Activated CD4-positive, alpha-beta memory T cell treated with anti-CD3 and anti-CD28 coated beads, Interleukin-2, amount 10 ng/mL, durations not matched to agents 7 days and 5 days (primary cell): ENCODE data around the gene SGK2. TPM values are rescaled to one million over a fixed set of nuclear protein-coding genes. Genes with fewer than 3 reads are reported as not detected.
"Not testable (repeated sequence)": the region's sequence is repeated elsewhere in the genome, so short reads cannot be mapped to it uniquely, and the experiment has no call there.

Experiments
- CTCF ChIA-PET: fragments of 350-600 bp; sonication (Branson Sonifier 250); formaldehyde crosslinking; loops from one replicate; lab custom pipeline; 2021; ENCODE audit warnings: antibody characterized with exemption, inconsistent platforms; lab: Charles Lee
- POLR2A ChIA-PET: fragments of 350-600 bp; sonication (Branson Sonifier 250); formaldehyde crosslinking; loops from one replicate; lab custom pipeline; 2021; ENCODE audit warnings: antibody characterized with exemption; lab: Charles Lee
- DNase-seq: peaks from one replicate; pipeline ENCODE4 v3.0.0-alpha.2; 2020
- H3K27ac Mint-ChIP-seq: one replicate; pipeline ENCODE4 v1.8.0; 2021; ENCODE audit warnings: mild to moderate bottlenecking, mixed read lengths
- H3K27me3 Mint-ChIP-seq: one replicate; pipeline ENCODE4 v1.8.0; 2021; ENCODE audit warnings: mixed read lengths
- H3K36me3 Mint-ChIP-seq: one replicate; pipeline ENCODE4 v1.8.0; 2021; ENCODE audit warnings: low read depth, mixed read lengths
- H3K4me1 Mint-ChIP-seq: one replicate; pipeline ENCODE4 v1.8.0; 2021; ENCODE audit warnings: mixed read lengths
- H3K4me3 Mint-ChIP-seq: one replicate; pipeline ENCODE4 v1.8.0; 2021; ENCODE audit warnings: mild to moderate bottlenecking, mixed read lengths
- H3K9me3 Mint-ChIP-seq: one replicate; pipeline ENCODE4 v1.8.0; 2021; ENCODE audit warnings: mixed read lengths
- total RNA-seq, 2 experiments: library from RNA; stranded (reverse); gene quantifications; one replicate each; pipeline ENCODE4 v1.2.3, GENCODE V29; 2021

The SGK2 gene
- total RNA-seq, 2 experiments from 2014 or later: 0.53 TPM; not detected in 1

DNA sequence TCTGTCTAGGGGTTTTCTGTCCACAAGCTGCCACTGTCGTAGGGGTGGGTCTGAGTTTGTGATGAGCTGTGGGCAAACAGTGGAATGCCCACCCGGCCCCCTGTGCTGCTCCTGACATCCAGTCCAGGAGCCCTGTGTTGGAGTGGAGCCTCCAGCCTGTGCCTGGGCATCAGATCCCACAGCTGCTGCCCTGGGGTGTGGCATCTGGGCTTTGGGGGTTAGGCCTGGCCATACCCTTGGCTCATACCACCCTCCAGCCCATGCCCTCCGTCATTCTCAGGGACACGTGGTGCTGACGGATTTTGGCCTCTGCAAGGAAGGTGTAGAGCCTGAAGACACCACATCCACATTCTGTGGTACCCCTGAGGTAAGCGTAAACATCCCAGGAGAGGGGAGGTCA, 12.9 kb downstream of the SGK2 start:
- H3K9me3 Mint-ChIP-seq: no peaks in the 10 kb centered on the region

DNA sequence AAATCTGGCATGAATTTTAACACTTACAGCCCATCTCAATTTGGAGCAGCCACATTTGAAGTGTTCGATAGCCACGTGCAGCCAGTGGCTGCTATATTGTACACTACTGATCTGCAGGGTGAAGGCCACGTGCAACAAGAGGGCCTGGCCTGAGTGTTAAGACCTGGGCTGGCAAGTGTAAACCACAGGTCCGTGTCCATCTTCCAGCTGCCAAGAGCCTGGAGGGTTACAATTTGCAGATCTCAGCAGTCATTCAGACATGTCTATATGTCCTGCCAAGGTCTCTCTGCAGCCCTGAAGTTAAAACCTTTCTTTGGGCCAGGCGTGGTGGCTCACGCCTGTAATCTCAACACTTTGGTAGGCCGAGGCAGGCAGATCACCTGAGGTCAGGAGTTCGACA, 14.1 kb downstream of the SGK2 start:
- Mint-ChIP-seq H3K27me3 (no peaks in the 10 kb centered on the region), H3K9me3 (no peaks in the 10 kb centered on the region), H3K36me3 (no peaks in the 10 kb centered on the region), H3K4me3 (no peak overlapping the region), H3K27ac (no peak overlapping the region), H3K4me1 (no peaks in the 10 kb centered on the region)
- DNase-seq: no peak
- CTCF ChIA-PET: no interaction called here
- POLR2A ChIA-PET: no interaction called here

More for the DNA sequence above, 12.9 kb downstream of the SGK2 start:
- no peak for DNase-seq
- no peaks in the 10 kb centered on the region for H3K4me1 Mint-ChIP-seq
- no peak overlapping the region for H3K4me3 Mint-ChIP-seq
- no peaks in the 10 kb centered on the region for H3K36me3 Mint-ChIP-seq
- POLR2A ChIA-PET: no interaction called here
- no peak overlapping the region for H3K27ac Mint-ChIP-seq
- CTCF ChIA-PET: no interaction called here
- H3K27me3 Mint-ChIP-seq: no peaks in the 10 kb centered on the region

DNA sequence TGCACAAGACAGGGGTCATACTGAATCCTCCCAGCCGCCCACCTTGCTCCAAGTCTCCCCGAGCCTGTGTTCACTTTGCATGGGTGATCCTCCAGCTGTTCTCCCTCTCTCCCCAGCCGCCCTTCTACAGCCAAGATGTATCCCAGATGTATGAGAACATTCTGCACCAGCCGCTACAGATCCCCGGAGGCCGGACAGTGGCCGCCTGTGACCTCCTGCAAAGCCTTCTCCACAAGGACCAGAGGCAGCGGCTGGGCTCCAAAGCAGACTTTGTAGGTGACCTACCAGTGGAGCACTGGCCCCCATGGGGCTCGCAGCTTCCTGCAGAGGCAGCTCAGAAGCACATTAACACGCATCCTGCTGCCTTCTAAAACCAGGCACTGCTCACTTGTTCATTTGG, 17.3 kb downstream of the SGK2 start:
- Mint-ChIP-seq H3K4me1 (peaks cover 4% of the 10 kb centered on the region), H3K9me3 (no peaks in the 10 kb centered on the region)

DNA sequence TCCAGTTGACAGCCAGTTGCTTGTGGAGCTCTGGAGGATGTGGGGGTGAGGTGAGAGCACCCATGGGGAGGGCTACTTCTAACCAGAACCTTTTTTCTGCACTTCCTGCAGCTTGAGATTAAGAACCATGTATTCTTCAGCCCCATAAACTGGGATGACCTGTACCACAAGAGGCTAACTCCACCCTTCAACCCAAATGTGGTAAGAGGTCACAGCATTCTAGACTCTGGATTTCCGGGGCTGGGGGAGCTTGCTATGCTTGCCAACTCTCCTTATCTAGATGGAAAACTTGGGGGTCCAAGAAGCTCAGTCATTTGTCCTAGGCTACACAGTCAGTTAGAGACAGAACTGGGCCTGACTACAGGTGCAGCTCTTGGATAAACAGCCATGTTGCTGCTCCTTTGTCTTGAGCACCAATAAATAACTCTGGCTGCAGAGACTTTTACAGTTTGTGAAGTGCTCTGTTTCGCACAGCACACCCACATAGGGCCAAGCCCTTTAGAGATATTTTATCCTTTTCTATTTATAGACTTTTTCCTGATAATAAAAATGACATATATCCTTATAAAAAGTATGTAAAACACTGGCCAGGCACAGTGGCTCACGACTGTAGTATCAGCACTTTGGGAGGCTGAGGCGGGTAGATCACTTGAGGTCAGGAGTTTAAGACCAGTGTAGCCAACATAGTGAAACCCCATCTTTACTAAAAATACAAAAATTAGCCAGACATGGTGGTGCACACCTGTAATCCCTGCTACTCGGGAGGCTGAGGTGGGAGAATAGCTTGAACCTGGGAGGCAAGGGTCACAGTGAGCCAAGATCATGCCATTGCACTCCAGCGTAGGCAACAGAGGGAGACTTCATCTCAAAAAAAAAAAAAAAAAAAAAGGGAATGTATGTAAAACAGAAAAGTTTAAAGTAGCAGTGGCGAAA, 21.3 kb downstream of the SGK2 start:
- ChIA-PET POLR2A (interaction anchor here (0.8 kb wide), 1 partner anchor 123 kb away, joined by 3 read pairs; no protein-coding TSS in a partner anchor), CTCF (interaction anchor here (0.5 kb wide), 1 partner anchor 123 kb away, joined by 3 read pairs; no protein-coding TSS in a partner anchor)
- no peaks in the 10 kb centered on the region for H3K36me3 Mint-ChIP-seq

More for the DNA sequence above, 17.3 kb downstream of the SGK2 start:
- Mint-ChIP-seq H3K27ac (no peak overlapping the region), H3K4me3 (no peak overlapping the region), H3K27me3 (no peaks in the 10 kb centered on the region), H3K36me3 (no peaks in the 10 kb centered on the region)
- ChIA-PET CTCF (no interaction called here), POLR2A (interaction anchor here (1.2 kb wide), 1 partner anchor 14 kb away, joined by 3 read pairs; the partner anchor contains the start of gene IFT52)
- DNase-seq: no peak

DNA sequence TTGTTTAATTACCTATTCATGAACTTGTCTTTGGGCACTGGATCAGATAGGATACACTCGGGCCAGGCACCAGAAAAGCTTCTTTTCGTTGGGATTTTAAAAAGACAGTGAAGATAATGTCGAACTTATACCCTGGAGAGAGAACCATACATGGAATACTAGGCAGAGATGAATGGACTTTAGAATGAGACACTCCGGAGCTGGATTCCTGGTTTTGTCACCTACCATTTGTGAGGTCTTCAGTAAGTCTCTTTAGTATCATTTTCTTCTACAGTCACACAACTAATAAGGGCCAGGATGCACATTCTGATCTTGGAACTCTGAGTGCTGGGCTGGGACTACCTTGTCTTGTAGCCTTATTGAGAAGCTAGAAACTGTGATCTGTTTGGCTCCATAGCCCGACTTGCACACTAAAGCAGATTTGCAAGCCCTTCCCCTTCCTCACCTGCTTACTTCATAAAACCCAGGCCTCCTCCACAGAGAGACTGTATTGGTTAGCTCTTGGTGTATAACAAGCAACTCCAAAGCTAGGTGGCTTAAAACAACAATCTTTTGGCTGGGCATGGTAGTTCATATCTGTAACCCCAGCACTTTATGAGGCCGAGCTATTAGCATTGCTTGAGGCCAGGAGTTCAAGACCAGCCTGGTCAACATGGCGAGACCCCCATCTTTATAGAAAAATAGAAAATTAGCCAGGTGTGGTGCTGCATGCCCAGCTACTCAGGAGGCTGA, 24.5 kb downstream of the SGK2 start:
- CTCF ChIA-PET: interaction anchor here (0.9 kb wide), 1 partner anchor 45 kb away, joined by 3 read pairs; no protein-coding TSS in a partner anchor
- no peaks in the 10 kb centered on the region for H3K36me3 Mint-ChIP-seq
- POLR2A ChIA-PET: no interaction called here

More for the DNA sequence above, 21.3 kb downstream of the SGK2 start:
- Mint-ChIP-seq H3K4me1 (peaks cover 4% of the 10 kb centered on the region), H3K27ac (no peak overlapping the region), H3K27me3 (peaks cover 3% of the 10 kb centered on the region), H3K4me3 (no peak overlapping the region), H3K9me3 (no peaks in the 10 kb centered on the region)
- no peak for DNase-seq

DNA sequence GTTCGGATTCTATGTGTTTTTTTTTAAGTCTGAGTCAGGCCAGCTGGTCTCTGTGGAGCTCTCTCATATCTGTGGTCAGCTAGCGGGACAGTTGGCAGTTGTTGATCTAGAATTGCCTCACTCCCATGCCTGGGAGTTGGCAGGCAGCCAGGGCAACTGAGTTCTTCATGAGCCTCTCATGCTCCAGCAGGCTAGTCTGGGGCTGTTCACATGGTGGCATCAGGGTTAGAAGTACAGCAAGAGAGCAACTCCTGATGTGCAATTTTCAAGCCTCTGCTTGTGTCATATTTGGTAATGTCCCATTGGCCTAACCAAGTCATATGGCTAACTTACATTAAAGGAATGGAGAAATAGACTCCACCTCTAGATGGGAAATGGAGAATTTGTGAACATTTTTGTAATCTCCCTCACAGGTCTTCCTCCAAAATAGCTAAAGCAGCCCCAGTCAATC, 25.2 kb downstream of the SGK2 start:
- CTCF ChIA-PET: no interaction called here
- Mint-ChIP-seq H3K36me3 (no peaks in the 10 kb centered on the region), H3K27ac (no peak overlapping the region), H3K4me3 (no peak overlapping the region), H3K9me3 (no peaks in the 10 kb centered on the region), H3K4me1 (peaks cover 4% of the 10 kb centered on the region), H3K27me3 (peaks cover 3% of the 10 kb centered on the region)
- POLR2A ChIA-PET: no interaction called here
- DNase-seq: no peak

More for the DNA sequence above, 24.5 kb downstream of the SGK2 start:
- Mint-ChIP-seq H3K9me3 (no peaks in the 10 kb centered on the region), H3K27ac (no peak overlapping the region), H3K4me1 (peaks cover 4% of the 10 kb centered on the region), H3K27me3 (peaks cover 3% of the 10 kb centered on the region), H3K4me3 (no peak overlapping the region)
- no peak for DNase-seq

DNA sequence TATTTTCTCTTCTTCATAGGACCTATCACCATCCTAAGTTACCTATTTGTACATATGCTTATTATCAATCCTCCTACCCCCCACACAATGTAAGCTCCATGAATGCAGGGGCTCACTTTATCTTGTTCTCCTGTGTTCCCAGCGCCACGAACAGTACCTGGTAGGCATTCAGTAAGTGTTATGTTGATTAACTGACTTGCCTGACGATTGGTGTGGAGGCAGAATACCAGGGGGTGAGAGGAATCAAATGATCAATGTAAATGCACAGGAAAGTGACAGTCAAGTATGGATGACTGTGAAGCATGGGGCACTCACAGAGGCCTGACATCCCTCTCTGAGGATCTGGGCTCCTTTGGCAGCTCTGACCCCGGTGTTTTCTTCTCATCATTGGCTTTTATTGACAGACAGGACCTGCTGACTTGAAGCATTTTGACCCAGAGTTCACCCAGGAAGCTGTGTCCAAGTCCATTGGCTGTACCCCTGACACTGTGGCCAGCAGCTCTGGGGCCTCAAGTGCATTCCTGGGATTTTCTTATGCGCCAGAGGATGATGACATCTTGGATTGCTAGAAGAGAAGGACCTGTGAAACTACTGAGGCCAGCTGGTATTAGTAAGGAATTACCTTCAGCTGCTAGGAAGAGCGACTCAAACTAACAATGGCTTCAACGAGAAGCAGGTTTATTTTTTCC, 25.8 kb downstream of the SGK2 start:
- Mint-ChIP-seq H3K27me3 (peaks cover 3% of the 10 kb centered on the region), H3K4me1 (peaks cover 3% of the 10 kb centered on the region), H3K9me3 (no peaks in the 10 kb centered on the region), H3K36me3 (no peaks in the 10 kb centered on the region), H3K27ac (no peak overlapping the region), H3K4me3 (no peak overlapping the region)
- POLR2A ChIA-PET: no interaction called here
- CTCF ChIA-PET: interaction anchor here (1.6 kb wide), 1 partner anchor 136 kb away, joined by 3 read pairs; no protein-coding TSS in a partner anchor
- DNase-seq: no peak

DNA sequence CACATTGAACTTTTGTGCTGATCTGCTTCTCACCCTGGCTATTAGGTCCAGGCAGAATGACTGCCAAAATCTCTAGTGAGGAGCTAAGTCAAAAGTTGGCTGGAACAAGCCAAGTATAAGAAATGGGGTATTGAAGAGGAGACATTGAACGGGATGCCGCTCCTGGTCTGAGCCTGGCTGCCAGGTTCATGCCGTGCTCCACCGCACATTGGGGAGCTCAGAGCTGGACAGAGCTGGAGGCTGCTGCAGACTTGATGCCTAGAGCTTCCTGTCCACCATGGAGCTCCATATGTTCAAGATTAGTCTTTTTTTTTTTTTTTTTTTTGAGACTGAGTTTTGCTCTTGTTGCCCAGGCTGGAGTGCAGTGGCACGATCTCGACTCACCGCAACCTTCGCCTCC, 27.8 kb downstream of the SGK2 start:
- H3K27me3 Mint-ChIP-seq: peaks cover 3% of the 10 kb centered on the region
- POLR2A ChIA-PET: no interaction called here
- peaks cover 20% of the 10 kb centered on the region for H3K4me1 Mint-ChIP-seq
- H3K4me3 Mint-ChIP-seq: no peak overlapping the region
- DNase-seq: no peak
- H3K36me3 Mint-ChIP-seq: no peaks in the 10 kb centered on the region
- no peaks in the 10 kb centered on the region for H3K9me3 Mint-ChIP-seq
- CTCF ChIA-PET: no interaction called here
- H3K27ac Mint-ChIP-seq: no peak overlapping the region

DNA sequence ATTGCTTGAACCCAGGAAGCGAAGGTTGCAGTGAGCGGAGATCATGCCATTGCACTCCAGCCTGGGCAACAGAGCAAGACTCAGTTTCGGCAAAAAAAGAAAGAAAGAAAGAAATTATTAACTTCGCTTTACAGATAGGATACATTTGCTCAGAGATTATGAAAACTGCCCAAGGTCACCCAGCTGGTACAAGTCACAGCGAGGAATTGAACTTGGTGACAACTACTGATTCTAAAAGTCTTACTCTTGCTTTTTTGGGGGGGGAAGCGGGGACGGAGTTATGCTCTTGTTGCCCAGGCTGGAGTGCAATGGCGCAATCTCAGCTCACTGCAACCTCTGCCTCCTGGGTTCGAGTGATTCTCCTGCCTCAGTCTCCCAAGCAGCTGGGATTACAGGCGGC, 29.7 kb downstream of the SGK2 start:
- H3K9me3 Mint-ChIP-seq, DNase-seq, H3K36me3 Mint-ChIP-seq, POLR2A ChIA-PET, CTCF ChIA-PET, H3K27ac Mint-ChIP-seq, H3K27me3 Mint-ChIP-seq, H3K4me3 Mint-ChIP-seq: not testable (repeated sequence)
- peaks cover 22% of the 10 kb centered on the region for H3K4me1 Mint-ChIP-seq

DNA sequence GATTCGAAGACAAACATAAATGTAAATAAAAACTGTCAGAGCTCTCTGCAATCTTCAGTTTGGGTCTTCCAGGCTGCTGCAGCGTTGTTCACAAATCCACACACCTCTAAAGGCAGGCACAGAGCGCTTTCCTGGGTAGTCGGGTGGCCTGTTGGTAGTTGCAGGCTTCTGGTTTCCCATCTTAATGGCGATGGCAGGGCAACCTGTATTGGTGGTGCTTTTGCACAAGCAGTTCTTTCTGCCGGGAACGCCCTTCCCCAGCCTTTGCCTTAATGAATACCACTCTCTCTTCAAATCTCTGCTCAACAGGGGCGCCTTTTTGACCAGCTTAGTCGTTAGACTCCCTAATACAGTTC, 31.2 kb downstream of the SGK2 start:
- Mint-ChIP-seq H3K27me3 (no peaks in the 10 kb centered on the region), H3K4me3 (peak overlapping the region; percentile 73), H3K4me1 (peaks cover 22% of the 10 kb centered on the region), H3K36me3 (no peaks in the 10 kb centered on the region), H3K9me3 (no peaks in the 10 kb centered on the region), H3K27ac (peak overlapping the region; percentile 86)
- DNase-seq: no peak
- ChIA-PET CTCF (interaction anchor here (1.3 to 2.1 kb wide), 3 partner anchors 52 to 161 kb away, joined by 3 to 8 read pairs (median 6); no protein-coding TSS in a partner anchor), POLR2A (interaction anchor here (1.1 to 2.4 kb wide), 3 partner anchors 13 to 132 kb away, joined by 3 to 29 read pairs (median 4); partner anchors contain the start of gene SRSF6)

DNA sequence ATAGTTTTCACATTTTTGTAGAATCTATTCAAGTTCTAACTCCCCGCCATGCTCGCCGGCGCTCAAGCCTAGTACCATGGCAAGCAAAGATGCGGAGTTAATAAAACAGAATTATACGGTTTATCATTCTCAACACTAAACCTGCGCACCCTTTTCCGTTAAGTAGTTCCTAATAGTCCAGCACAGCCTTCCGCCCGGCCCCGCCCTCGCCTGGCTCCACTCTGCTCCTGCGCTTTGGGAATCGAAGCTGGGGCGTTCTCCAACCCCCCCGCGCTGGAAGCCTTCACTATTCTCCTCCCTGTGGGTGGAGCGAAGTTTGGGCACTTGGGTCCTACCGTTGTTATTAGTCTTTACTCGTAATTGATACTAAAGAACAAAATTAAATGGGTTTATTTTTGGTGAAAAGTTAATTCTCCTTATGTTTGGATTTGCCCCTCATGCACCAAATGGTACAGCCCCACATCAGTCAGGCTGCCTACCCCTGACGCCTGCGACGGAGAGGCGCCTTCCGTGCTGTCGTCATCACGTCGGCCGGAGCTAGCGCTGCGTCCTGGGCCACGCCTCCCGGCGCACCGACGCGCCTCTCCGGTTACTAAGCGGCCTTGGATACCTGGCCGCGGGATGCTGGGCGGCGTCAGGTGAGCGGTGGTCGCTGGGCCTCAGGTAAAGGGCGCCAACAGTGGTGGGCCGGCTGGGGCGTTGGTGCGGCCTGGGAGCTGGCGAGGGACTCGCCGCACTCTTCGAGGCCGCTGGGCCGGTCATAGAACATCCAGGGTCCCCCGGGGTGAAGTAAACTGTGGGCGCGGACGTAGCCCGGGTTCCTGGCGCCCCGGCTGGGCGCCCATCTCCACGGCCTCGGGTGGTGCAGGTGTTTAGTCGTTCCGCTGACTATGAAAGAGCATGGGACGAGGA, 31.8 kb downstream of the SGK2 start, which contains the start of gene IFT52:
TSS of gene IFT52 (plus strand) at position 546 of the 912 bp plus-strand sequence. CDS start 3,762 bp downstream, outside the sequence.
- Mint-ChIP-seq H3K4me3 (peak within 1 kb of the TSS; percentile 73), H3K27me3 (no peaks in the 10 kb centered on the region), H3K27ac (peak within 1 kb of the TSS; percentile 86), H3K9me3 (no peaks in the 10 kb centered on the region), H3K36me3 (no peaks in the 10 kb centered on the region), H3K4me1 (peaks cover 22% of the 10 kb centered on the region)
- CTCF ChIA-PET: interaction anchor here (0.6 to 2.1 kb wide), 5 partner anchors 52 to 490 kb away, joined by 3 to 8 read pairs (median 3); no protein-coding TSS in a partner anchor
- POLR2A ChIA-PET: interaction anchor here (0.8 to 2.4 kb wide), 5 partner anchors 14 to 142 kb away, joined by 3 to 29 read pairs (median 3); partner anchors contain the start of gene SRSF6
- DNase-seq: peak; percentile 91
